ENCODE data around the gene CRKL. TPM values are rescaled to one million over a fixed set of nuclear protein-coding genes. Genes with fewer than 3 reads are reported as not detected.

CRKL gene
- total and polyA plus RNA-seq, 12 donors: 15.6 to 69.1 (median 43.3) TPM

DNA sequence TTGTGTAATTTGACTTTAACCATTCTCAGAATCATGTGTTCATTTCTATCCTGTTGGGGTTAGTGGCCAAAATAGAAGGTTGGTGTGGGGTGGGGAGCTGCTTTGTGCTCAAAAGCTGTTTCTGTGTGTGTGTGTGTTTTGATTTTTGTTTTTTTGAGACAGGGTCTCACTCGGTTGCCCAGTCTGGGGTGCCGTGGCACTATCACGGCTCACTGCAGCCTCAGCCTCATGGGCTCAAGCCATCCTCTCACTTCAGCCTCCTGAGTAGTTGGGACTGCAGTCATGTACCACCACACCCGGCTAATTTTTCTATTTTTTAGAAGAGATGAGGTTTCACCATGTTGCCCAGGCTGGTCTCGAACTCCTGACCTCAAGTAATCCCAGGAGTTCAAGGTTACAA lies 31.8 kb downstream of the CRKL start:
- peaks cover 0 to 47% of the 10 kb centered on the region in 2 donors for H3K36me3 ChIP-seq (replicated peaks in 1 of 2)
- intact Hi-C loops (cut with DNase I): no loop called here
- 83 to 96% (median 87%) methylated on average over 4 to 5 of the region's 5 CpGs for WGBS, 4 donors

DNA sequence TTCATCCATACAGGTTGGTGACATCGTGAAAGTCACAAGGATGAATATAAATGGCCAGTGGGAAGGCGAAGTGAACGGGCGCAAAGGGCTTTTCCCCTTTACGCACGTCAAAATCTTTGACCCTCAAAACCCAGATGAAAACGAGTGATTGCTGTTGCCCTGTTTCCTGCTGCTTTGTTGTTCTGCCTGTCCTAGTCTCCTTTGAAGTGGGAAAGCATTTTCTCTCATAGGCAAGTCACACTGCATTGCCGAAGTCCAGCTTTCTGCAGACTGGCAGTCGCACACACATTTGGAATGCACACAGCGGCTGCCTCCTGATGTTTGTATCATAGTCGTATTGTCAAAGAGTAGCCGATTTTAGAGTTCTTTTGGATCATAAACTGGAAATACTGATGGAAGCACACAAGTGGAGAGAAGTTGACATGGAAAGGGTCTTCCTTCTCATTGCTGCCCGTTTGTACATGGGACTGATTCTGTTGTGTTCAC lies 32.5 kb downstream of the CRKL start:
- intact Hi-C loops (cut with DNase I): no loop called here

More for the DNA sequence above, 31.8 kb downstream of the CRKL start:
- TF ChIP-seq, protein P1, sequence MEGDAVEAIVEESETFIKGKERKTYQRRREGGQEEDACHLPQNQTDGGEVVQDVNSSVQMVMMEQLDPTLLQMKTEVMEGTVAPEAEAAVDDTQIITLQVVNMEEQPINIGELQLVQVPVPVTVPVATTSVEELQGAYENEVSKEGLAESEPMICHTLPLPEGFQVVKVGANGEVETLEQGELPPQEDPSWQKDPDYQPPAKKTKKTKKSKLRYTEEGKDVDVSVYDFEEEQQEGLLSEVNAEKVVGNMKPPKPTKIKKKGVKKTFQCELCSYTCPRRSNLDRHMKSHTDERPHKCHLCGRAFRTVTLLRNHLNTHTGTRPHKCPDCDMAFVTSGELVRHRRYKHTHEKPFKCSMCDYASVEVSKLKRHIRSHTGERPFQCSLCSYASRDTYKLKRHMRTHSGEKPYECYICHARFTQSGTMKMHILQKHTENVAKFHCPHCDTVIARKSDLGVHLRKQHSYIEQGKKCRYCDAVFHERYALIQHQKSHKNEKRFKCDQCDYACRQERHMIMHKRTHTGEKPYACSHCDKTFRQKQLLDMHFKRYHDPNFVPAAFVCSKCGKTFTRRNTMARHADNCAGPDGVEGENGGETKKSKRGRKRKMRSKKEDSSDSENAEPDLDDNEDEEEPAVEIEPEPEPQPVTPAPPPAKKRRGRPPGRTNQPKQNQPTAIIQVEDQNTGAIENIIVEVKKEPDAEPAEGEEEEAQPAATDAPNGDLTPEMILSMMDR (IDR thresholded peaks at IDR 0.05): no peak
- no peak for TF ChIP-seq POLR2A (IDR thresholded peaks at IDR 0.05)
- Histone ChIP-seq H3K27ac (no peak overlapping the region), H3K27me3 (no peaks in the 10 kb centered on the region), H3K4me3 (no peak overlapping the region), H3K4me1 (replicated peaks in 1 of 2) (no peaks in the 10 kb centered on the region), H3K9me3 (replicated peaks in 1 of 3) (no peaks in the 10 kb centered on the region)
- DNase-seq: no peak

DNA sequence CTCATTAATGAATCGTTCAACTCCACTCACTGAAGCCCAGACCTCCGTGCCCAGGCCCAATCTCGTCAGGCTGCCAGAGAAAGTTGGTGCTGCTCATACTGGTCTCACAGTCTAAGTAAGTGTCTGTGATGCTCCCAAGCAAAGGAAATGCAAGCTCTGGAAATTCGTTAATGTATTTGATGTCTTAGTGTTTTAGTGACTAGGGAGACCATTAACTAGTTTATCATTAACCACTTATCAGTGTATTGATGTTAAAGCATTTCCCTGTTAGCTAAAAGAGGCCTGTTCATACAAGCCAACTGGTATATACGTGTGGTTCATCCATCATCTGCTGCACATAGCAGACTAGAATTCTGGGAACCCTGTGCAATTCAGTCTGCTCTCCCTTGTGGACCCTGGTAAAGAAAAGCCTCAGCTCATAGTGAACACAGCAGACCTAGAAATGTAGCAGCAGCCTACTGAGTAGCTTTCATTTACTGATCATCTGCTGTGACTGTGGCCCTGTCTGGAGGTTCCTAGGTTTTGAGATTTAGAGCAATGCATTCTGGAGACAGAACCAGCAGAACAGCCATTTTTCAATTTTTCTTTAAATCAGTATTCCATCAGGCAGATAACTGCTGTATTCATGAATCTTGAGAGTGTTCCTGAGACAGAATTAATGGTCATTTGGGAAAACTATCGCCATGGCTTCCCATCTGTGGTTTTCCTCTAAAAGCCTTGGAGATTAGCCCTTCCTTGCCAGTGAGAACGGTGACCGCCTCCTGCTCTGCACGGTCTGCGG lies 34.1 kb downstream of the CRKL start:
- Histone ChIP-seq H3K27ac (no peak overlapping the region), H3K4me1 (replicated peaks in 1 of 2) (no peaks in the 10 kb centered on the region), H3K9me3 (replicated peaks in 1 of 3) (no peaks in the 10 kb centered on the region), H3K36me3 (replicated peaks in 1 of 2) (peaks cover 0 to 49% of the 10 kb centered on the region in 2 donors), H3K27me3 (no peaks in the 10 kb centered on the region), H3K4me3 (no peak overlapping the region)
- intact Hi-C loops (cut with DNase I): no loop called here
- TF ChIP-seq POLR2A (IDR thresholded peaks at IDR 0.05): no peak
- TF ChIP-seq, protein P1 (IDR thresholded peaks at IDR 0.05): no peak
- WGBS, 4 donors: 83 to 91% (median 88%) methylated on average over 10 of the region's 10 CpGs
- DNase-seq: no peak

More for the DNA sequence above, 32.5 kb downstream of the CRKL start:
- Histone ChIP-seq H3K27me3 (no peaks in the 10 kb centered on the region), H3K4me1 (replicated peaks in 1 of 2) (no peaks in the 10 kb centered on the region), H3K36me3 (replicated peaks in 1 of 2) (peaks cover 0 to 49% of the 10 kb centered on the region in 2 donors), H3K9me3 (replicated peaks in 1 of 3) (no peaks in the 10 kb centered on the region), H3K4me3 (no peak overlapping the region), H3K27ac (no peak overlapping the region)
- WGBS, 4 donors: 81 to 82% (median 82%) methylated on average over 13 of the region's 13 CpGs
- no peak for DNase-seq
- TF ChIP-seq, protein P1 (IDR thresholded peaks at IDR 0.05): no peak
- TF ChIP-seq POLR2A (IDR thresholded peaks at IDR 0.05): no peak

DNA sequence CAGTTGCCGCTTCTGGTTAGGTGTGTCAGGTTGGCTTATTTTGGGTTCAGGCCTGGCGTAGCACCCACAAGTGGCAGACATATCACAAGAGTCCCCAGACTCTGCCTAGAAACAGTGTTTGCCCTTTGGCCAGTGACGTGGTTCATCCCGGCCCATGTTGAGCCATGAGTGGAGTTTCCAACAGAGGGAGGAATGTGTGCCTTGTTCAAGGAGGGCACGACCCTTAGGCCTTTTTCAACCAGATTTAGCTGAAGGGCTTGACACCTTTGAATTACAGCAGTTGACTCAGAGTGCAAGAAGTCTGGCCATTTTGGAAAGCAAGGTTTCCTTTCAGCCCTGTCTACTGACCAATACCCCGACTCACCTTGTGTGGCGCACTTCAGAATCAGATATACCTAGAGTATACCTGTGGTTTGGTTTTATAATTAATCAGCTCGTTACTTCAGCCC lies 34.7 kb downstream of the CRKL start:
- DNase-seq: no peak
- no peak overlapping the region for H3K4me3 ChIP-seq
- no peaks in the 10 kb centered on the region for H3K4me1 ChIP-seq (replicated peaks in 1 of 2)
- H3K27me3 ChIP-seq: no peaks in the 10 kb centered on the region
- intact Hi-C loops (cut with DNase I): no loop called here
- H3K9me3 ChIP-seq (replicated peaks in 1 of 3): no peaks in the 10 kb centered on the region
- H3K27ac ChIP-seq: no peak overlapping the region
- TF ChIP-seq POLR2A (IDR thresholded peaks at IDR 0.05): no peak
- TF ChIP-seq, protein P1 (IDR thresholded peaks at IDR 0.05): no peak
- peaks cover 0 to 49% of the 10 kb centered on the region in 2 donors for H3K36me3 ChIP-seq (replicated peaks in 1 of 2)
- WGBS, 4 donors: 90 to 93% (median 92%) methylated on average over 8 of the region's 8 CpGs

Data from adrenal gland (tissue), 12 donors.